CMK (cell line): ENCODE data around the gene SORCS2.

Experiments used
- DNase-seq: peaks from one replicate; pipeline ENCODE4 v3.0.0-alpha.2; 2010; ENCODE audit warnings: low read depth

The SORCS2 gene

GRCh38 chr4:7267829-7268228 is 75.5 kb downstream of the SORCS2 start:
- no peak for DNase-seq

DNA sequence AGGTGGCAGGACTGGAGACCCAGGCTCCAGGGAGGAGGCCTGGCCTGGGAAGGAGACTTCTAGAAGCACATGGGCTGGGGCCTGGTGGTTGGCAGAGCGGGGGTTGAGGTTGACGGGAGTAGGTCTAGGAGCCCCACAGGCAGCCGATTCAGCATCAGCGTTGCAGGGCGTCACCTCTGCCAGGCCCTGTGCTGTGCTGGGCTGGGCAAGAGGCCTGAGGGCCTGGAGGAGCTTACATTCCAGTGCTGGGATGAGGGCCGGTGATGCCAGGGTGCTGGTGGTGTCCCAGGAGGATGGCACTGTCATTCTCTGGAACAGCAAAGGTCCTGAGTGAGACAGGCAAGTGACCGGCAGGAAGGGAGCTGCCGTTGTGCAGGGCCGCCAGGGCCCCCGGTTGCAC is 76.6 kb downstream of the SORCS2 start:
- no peak for DNase-seq

GRCh38 chr4:7270121-7270520 is 77.8 kb downstream of the SORCS2 start:
- no peak for DNase-seq

DNA sequence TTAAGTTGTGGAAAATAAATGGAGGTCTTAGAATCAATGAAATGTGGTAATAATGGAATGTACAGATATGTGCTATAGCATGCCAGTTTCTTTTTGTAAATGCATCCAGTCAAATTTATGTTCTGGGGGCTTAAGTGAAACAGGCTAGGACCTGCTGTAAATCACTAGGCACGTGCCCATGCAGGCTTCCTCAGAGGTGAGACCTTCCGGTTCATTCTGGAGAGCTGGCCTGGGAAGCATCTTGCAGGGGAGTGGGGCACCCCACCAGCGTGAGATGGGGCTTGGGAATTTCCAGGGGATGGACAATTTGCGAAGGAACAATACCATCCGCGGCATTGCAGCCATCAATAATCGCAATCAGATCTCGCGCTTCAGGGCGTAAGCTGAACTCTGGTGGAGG is 80.1 kb downstream of the SORCS2 start:
- no peak for DNase-seq

DNA sequence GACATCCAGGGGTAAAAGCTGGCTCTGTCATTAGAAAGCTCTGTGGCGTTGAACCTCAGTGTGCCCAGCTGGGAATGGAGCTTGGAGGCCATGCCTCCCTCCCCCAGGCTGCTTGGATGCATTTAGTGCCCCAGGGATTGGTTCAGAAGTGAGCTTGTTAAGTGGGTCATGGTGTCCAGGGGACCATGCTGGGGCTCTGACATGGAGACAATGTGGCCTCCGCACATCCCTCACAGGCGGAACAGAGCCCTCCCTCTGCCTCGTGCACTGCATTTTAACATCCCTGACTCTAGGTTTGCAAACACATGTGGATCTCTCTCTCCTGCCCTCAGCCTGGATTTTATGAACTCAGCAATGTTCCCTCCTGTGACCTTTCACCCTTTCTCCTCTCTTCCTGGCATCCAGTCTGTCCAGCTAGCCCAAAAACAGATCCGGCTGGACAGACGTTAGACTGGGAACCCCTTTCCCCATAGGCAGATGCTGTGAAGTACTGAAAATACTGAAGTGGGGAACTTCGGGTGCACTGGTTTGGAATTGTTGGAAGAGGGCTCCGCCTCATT is 81.5 kb downstream of the SORCS2 start:
- DNase-seq: no peak

DNA sequence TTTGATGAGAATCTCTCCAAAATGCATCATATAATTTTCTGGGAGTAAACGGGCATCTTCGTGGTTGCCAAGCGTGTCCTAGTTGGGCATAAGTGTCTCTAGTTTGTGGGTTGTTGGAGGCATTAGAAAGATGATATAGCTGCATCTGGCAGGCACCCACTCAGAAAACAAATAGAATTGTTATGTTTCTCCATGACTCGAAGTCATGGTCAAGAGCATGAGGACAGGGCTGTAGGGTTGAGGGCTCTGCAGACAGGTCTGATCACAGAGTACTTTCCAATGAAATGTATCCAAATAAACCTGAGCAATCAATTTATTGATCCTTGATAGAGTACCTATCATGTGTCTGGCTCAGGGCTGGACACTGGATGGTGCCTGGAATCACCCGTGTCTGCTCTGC is 82.7 kb downstream of the SORCS2 start:
- no peak for DNase-seq

- no peak for DNase-seq
Measured at GRCh38 chr4:7275490-7276154, 83.3 kb downstream of the SORCS2 start.

GRCh38 chr4:7276515-7276914 is 84.2 kb downstream of the SORCS2 start:
- DNase-seq: no peak

DNA sequence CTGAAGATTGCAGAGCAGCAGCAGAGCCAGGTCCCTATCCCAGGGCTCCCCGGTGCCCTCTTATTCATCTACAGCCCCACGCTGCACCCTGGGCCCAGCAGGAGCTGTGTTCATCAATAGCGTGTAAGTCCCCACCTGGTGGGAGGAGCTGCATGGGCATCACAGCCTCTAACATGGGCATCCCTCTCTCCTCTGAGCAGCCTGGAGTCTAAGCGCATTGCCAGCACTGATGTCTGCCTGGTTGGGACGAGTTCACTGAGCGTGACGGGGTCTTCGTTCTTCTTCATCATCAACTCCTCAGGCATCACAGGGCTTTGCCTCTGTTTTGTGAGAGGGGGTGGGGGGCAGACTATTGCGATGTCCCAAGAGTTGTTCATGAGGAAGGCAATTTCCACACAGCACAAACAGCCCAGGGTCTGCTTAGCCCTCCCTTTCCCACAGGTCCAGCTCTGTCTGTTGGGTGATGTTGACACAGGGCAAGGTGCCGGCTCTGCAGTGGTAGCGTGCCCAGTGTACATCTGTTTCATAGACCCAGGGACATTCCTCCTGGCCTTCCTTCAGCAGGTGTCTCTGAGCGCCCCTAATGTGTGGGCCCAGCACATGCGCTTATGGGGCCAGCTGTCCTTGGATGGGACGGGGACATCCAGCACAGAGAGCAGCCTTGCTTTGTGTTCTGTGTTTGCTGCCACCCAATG is 85.9 kb downstream of the SORCS2 start:
- DNase-seq: no peak

DNA sequence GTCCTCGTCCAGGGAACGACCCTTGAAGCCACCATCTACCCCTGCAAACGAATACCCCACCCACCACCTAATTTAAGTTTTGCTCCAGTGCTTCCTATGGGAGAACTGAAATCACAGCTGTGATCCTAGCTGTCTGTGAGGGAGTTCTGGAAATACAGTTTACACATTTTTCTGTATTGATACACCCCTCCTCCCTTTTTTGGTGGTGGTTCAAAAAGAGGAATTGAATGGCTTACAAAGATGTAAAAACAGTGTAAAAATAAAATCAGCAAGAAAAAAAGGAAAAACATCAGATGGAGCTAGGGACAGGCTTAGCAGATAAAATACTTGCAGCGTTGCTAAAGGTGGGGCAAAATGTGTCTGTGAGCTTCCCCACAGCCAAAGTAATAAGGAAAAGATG is 86.6 kb downstream of the SORCS2 start:
- no peak for DNase-seq

DNA sequence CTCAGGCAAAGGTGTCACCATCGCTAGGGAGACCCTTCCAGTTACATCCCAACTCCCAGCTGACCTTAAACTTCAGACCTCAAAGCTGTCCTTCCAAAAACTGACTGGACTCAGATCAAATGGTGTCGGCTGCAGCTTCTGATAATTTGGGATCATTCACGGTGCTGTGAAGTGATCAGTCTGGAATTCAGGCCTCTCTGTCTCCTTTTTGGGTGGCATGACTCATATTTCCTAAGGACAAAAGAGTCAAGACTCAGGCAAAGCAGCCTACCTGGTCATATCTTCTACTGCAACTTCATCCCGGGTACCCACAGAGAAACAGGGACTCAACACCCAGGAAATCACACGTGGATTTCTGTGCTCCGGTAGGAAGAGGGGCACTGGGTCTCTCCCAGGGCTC is 87.6 kb downstream of the SORCS2 start:
- no peak for DNase-seq

- DNase-seq: no peak
Measured at GRCh38 chr4:7280926-7281690, 88.8 kb downstream of the SORCS2 start.

- DNase-seq: no peak
Measured at GRCh38 chr4:7281691-7282665, 89.6 kb downstream of the SORCS2 start.

- no peak for DNase-seq
Measured at GRCh38 chr4:7282786-7283440, 90.6 kb downstream of the SORCS2 start.

- peak; percentile 3 for DNase-seq
Measured at GRCh38 chr4:7285244-7286094, 93.1 kb downstream of the SORCS2 start.

DNA sequence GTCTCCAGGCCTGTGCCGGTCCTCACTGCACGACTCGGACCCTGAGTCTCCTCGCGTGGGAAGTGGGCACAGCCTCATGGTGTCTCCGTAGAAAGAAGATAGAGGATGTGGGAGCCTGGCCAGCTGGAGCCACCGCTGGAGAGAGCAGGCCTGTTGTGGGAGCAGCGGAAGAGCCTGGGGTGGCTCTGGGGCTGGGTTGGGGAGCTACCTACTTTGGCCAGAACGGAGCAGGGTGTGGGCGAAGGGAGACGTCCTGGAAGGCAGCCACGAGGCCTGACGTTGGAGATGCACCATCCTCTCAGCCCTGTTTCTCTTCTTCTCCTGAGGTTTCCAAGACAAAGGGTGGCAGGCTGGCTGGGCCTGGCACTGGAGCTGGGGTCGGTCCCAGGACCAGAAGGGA is 93.8 kb downstream of the SORCS2 start:
- no peak for DNase-seq

DNA sequence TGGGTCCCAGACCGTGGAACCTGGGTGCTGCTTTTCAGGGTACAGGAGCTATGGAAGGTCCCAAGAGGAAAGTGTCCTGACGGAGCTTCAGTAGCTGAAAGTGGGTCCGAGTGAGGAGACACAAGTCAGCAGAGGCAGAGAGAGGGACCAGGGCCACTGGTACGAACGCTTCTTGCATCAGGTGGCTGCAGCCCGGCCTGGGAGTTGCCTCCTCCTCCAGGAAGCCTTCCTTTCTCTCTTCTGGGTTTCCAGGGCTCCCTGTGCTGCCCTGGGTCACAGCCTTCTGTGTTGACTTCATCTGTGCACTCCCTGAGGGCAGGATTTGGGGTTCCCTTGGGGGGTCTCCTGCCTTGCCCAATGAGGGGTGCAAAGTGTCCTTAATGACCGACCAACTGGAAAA is 94.5 kb downstream of the SORCS2 start:
- no peak for DNase-seq

GRCh38 chr4:7287274-7287917 is 95.1 kb downstream of the SORCS2 start:
- no peak for DNase-seq

GRCh38 chr4:7287918-7288280 is 95.6 kb downstream of the SORCS2 start:
- no peak for DNase-seq
